ENCODE data around the gene APOBEC4.

Gene APOBEC4

DNA sequence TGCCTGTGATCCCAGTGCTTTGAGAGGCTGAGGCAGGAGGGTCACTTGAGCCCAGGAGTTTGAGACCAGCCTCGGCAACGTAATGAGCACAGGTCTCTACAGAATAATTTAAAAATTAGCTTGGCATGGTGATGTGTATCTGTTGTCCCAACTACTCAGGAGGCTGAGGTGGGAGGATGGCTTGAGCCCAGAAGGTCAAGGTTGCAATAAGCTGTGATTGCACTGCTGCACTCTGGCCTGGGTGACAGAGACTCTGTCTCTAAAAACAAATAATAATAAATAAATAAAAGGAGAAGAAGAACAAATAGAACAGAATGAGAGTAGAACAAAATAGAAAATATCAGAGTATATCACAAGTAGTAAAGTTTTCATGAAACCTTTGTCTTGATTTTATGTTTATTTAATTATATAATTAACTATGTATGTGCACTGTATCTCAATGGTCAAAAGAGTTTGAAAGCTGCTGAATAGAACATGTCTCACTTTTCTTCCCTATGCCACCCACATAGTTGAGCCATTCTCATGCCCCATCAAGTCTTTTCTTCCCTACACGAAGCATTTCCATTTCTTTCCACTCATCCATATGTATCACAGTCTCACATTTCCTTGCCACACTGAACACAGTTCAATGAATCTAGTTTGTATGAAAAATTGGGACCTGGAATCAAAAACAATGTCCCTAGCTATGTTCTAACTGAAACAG is 22.9 kb upstream of the APOBEC4 start:
- no peak for DNase-seq (ENCODE audit: low read depth)
- no peak overlapping the region for H3K4me3 ChIP-seq (ENCODE audit: low read depth, low read length)

DNA sequence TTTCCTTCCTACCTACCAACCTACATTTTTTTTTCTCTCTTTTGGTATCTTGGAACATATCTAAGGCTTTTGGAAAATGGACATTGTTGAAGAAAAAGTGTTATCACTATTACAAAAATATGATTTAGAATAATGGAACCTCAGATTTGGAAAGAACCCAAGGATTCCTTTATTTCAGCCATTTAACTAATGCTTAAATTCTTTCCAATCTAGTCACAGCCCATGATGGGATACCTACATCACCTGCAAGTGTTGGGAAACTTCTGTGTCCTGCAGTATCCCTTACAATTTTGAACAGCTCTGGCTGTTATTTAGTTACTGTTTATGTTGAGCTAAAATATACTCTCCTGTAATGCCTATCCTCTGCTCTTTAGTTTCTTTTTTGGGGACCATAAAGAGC is 22.3 kb upstream of the APOBEC4 start:
- H3K4me3 ChIP-seq (ENCODE audit: low read depth, low read length) = no peak overlapping the region
- DNase-seq (ENCODE audit: low read depth) = no peak

- DNase-seq (ENCODE audit: low read depth) = no peak
- H3K4me3 ChIP-seq (ENCODE audit: low read depth, low read length) = no peak overlapping the region
These were observed 21.8 kb upstream of the APOBEC4 start for GRCh38 chr1:183674886-183675285.

DNA sequence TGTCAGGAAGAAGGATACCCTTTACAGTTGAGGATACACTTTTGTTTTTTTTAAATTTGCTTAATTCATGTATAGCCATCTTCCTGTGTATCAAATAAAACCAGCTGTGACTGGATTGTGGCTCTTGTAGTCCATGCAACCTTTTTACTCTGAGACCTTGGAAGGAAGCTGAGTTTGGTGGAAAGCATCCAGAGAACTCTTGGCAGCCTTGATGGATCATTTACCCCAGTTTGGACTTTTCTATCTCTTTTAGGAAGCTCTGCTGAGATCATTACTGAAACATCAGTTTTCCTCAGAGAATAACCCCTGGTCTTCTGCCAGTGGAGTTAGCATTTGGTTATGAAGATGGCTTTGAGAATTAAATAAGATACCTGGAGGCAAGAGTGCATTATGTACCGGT is 21.2 kb upstream of the APOBEC4 start:
- H3K4me3 ChIP-seq (ENCODE audit: low read depth, low read length) = no peak overlapping the region
- peak; percentile 70 for DNase-seq (ENCODE audit: low read depth)

GRCh38 chr1:183673605-183674323 is 20.6 kb upstream of the APOBEC4 start:
- H3K4me3 ChIP-seq (ENCODE audit: low read depth, low read length) = no peak overlapping the region
- DNase-seq (ENCODE audit: low read depth) = no peak

DNA sequence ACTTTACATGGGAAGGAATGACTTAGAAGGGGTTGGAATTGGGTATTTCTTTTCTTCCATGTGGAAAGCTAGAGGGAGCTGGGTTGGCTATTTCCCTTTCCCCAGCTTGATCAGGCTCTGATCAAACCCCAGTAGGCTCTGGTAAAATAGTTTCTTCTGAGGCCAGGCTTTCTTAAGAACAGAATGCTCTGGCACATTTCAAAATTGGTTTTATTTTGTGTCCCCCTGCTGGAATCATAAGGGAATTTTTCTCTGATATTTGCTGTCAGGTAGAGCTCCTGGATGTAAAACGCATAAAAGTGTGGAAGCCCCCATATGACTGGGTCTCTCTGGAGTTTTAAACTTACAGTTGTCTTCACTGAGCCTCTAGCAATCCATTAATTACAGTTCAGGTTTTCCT is 17.1 kb upstream of the APOBEC4 start:
- DNase-seq (ENCODE audit: low read depth) = no peak
- no peak overlapping the region for H3K4me3 ChIP-seq (ENCODE audit: low read depth, low read length)

DNA sequence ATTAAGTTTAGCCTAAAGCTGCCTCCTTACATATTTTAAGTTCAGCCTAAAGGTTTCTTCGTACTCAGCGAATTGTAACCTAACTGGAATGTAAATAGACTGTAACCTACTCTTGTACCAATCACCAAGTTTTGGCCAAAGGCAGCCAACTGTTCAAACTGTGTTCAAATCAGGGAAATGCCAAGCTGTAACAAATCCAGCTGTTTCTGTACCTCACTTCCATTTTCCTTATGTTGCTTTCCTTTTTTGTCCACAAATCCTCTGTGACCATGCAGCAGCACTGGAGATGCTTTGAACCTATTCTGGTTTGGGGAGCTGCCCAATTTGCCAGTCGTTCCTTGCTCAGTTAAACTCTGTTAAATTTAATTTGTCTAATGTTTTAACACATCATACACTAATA is 3.2 kb upstream of the APOBEC4 start:
- DNase-seq (ENCODE audit: low read depth) = no peak
- no peak overlapping the region for H3K4me3 ChIP-seq (ENCODE audit: low read depth, low read length)

DNA sequence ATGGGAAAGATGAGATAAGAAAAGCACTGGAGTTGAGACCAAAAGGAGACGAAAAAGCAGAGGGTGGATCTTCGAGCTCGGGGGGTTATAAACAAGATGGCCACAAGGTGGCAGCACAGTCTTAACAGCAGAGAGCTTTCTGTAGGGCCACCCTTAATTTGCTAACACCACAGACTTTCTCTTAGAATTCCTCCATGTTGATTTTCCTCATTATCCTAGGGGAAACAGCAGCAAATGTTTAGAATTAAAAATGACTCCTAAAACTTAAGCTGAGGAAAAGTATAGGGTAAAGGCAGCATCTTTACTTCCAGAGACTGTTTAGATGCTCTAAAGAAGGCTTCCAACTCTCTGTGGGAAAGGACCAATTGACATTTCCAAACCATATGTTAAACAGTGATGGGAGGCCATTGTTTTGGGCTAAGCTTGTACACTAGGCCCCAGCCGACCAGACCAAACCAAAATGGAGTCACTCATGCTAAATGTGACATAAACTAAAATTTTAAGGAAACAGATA is 2.5 kb upstream of the APOBEC4 start:
- no peak overlapping the region for H3K4me3 ChIP-seq (ENCODE audit: low read depth, low read length)
- DNase-seq (ENCODE audit: low read depth) = peak; percentile 44

DNA sequence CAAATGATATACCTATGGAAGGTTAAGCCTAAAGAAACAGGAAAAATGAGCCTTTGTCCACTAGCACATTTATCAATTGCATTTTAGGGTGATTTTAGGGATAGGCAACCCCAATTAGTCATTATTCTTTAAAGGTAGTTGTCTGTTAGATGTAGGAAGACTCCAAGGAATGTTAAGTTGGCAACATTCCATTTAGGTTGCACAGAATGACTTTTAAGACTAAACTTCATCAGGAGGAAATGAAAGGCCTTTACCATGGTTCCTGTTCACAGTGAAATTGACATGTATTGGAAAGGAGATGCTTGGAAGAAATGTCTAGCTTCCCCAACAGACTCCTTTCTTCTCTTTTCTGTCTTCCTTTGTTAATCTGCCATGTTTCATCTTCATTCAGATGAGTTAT is 1.6 kb upstream of the APOBEC4 start:
- no peak for DNase-seq (ENCODE audit: low read depth)
- no peak overlapping the region for H3K4me3 ChIP-seq (ENCODE audit: low read depth, low read length)

DNA sequence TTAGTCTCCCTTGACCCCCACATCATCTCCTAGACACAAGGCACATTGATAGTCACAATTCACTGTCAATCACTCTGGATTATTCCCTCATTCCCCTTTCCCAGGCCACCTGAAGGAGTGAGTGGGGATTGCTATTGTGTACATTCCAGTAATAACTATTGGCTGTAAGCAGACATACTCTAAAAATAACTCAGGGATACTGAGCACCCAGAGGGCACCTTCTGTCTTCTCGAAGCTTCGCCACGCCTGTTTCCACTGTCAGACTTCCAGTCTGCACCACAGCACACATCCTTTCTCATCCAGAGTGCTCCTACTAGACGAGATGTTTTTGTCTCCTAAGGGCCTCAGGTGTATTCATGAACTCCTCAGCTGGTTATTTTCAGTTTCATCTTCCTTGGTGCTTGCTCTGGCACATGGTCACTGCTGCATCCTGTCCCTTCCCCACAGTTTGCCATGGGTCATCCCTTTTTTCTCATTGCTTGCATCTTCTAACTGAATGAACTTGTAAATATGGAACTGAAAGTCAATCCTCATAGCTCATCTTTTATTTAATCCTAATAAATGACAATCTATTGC is 848 bp upstream of the APOBEC4 start:
- no peak overlapping the region for H3K4me3 ChIP-seq (ENCODE audit: low read depth, low read length)
- DNase-seq (ENCODE audit: low read depth) = no peak

GRCh38 chr1:183653462-183653794 is 312 bp upstream of the APOBEC4 start:
- no peak overlapping the region for H3K4me3 ChIP-seq (ENCODE audit: low read depth, low read length)
- no peak for DNase-seq (ENCODE audit: low read depth)

DNA sequence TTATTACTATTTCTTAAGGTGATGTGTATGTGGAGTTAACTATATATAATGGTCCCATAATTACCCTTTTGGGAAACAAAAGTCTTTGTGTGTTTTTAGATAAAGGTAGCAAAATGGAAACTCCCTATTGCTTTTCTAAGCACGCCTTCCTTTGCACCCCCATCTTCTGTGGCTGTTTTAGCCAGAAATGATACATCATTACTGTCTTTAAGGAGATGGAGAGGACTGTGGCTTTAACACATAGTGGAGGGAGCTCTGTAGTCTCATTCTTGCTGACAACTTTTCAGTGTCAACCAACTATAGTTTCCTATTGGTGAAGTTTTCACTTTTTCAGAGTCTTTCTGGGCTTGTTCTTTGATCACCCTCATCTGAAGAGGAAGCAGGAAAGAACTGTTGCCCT is 1.0 kb downstream of the APOBEC4 start:
- no peak overlapping the region for H3K4me3 ChIP-seq (ENCODE audit: low read depth, low read length)
- no peak for DNase-seq (ENCODE audit: low read depth)

DNA sequence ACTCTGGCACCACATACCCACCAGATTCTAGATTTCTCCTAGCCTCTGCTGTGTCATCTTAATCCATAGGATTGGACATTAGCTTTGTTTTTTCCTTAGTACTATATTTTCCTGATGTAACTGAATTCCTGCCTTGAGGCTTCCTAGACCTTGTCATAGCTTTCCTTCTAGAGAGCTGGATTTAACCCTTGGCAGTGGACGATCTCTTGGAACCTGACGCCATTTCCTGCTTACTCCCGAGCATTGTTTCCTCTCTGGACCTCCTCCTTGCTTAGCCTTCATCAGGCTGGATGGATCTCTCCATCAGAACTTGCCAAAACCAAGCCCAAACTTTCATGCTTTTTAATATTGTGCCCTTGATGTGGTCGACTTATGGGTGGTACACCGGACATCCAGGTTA is 1.5 kb downstream of the APOBEC4 start:
- no peak for DNase-seq (ENCODE audit: low read depth)
- H3K4me3 ChIP-seq (ENCODE audit: low read depth, low read length) = no peak overlapping the region

GRCh38 chr1:183648042-183648441 is 5.1 kb downstream of the APOBEC4 start:
- DNase-seq (ENCODE audit: low read depth) = no peak
- H3K4me3 ChIP-seq (ENCODE audit: low read depth, low read length) = no peak overlapping the region

GRCh38 chr1:183646776-183647175 is 6.3 kb downstream of the APOBEC4 start:
- no peak for DNase-seq (ENCODE audit: low read depth)
- H3K4me3 ChIP-seq (ENCODE audit: low read depth, low read length) = no peak overlapping the region

GRCh38 chr1:183645531-183645930 is 7.6 kb downstream of the APOBEC4 start:
- H3K4me3 ChIP-seq (ENCODE audit: low read depth, low read length) = no peak overlapping the region
- no peak for DNase-seq (ENCODE audit: low read depth)

DNA sequence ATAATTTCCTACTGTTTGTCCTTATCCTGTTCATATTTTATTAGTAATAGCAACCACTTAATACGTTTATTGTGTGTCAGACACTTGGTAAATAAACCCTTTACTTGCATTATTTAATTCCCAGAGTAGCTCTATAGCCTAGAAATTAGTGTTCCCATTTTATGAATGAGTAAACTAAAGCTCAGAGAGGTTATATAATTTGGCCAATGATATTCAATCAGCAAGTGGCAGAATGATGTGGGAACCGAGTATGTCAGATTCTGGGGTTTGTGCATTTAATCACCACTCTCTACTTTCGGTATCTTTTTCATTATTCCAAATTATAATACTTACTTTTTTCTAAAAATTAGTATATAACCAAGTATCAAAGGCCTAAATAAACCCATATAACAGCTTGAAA is 10.9 kb downstream of the APOBEC4 start:
- no peak for DNase-seq (ENCODE audit: low read depth)
- H3K4me3 ChIP-seq (ENCODE audit: low read depth, low read length) = no peak overlapping the region

DNA sequence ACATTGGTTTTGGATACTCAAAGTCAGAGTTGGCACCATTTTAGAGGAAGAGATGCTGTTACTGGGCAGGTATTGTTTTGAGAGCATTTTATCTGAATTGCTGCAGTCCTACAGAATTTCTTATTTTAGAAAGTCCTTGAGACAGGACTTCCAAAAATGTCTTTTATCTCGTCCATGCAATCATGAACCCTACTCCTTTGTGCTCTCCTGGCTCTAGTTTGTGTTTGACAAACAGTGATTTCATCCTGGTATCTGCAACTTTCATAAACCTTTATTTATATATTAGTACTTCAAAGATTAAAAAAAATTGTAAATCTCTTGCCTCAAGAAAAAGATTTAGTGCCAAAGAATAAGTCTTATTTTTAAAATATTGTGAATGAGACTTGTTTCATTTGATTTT is 12.9 kb downstream of the APOBEC4 start:
- H3K4me3 ChIP-seq (ENCODE audit: low read depth, low read length) = no peak overlapping the region
- no peak for DNase-seq (ENCODE audit: low read depth)

DNA sequence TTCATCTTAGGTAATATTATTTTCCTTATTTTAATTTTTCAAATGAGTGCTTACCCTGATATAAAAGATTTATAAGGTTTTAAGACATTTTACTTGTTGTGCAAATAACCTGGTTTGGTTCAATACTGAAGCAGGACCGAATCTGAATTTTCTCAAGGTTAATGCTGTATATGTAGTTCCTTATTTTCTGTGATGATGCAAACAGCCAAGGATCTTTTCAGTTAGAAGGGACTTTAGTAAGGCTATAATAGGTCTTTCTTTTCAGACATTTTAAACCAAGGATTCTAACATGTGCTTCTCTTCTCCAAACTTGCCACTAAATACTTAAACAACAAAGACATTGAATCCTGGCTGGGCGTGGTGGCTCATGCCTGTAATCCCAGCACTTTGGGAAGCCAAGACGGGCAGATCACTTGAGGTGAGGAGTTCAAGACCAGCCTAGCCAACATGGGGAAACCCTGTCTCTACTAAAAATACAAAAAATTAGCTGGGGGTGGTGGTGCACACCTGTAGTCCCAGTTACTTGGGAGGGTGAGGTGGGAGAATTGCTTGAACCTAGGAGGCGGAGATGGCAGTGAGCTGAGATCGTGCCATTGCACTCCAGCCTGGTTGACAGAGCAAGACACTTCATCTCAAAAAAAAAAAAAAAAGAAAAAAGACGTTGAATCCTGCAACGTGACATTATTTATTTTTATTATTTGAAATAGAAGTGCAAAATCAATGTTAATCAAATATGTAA is 14.3 kb downstream of the APOBEC4 start:
- no peak overlapping the region for H3K4me3 ChIP-seq (ENCODE audit: low read depth, low read length)
- no peak for DNase-seq (ENCODE audit: low read depth)

DNA sequence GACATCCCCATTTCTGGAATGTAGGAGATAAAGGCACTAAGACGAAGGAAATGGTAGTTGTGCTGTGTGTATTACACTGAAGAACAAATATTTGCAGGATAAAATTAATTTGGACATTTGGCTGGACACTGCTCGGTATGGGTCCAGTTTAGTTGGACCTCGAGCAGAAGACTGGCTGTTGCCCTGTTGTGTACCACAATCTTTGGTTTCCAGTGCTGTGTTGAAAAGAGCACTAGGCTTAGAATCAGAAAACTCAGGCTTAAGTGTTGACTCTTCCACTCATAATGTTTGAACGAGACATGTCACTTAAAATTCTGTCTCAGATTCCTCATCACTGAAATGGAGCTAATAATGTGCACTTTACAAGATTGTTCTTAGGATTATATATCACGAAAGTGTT is 16.3 kb downstream of the APOBEC4 start:
- H3K4me3 ChIP-seq (ENCODE audit: low read depth, low read length) = peak overlapping the region; percentile 82
- no peak for DNase-seq (ENCODE audit: low read depth)
